NOMO-1 (cell line): ENCODE results near the gene SUCLA2.

Experiments used
- DNase-seq, 2 experiments: peaks; one replicate each; lab custom pipeline; 2025; ENCODE audit not compliant: unreplicated experiment in 2 of 2; lab: John Stamatoyannopoulos, UW

Gene SUCLA2

DNA sequence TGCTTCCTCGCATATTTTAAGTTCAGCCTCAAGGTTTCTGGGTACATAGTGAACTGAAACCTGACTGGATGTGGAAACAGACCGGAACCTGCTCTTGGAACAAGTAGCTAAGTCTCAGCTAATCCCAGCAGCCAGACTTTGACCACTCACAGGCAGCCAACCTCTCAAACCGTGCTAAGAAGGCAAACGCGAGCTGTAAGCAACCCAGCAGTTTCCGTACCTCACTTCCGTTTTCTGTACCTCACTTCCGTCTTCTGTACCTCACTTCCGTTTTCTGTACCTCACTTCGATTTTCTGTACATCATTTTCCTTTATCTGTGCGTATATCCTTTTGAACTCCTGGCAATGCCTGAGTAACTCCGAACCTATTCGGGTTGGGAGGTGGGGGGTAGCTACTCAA is 96.8 kb downstream of the SUCLA2 start:
- peak; percentile 81 to 94 for DNase-seq

DNA sequence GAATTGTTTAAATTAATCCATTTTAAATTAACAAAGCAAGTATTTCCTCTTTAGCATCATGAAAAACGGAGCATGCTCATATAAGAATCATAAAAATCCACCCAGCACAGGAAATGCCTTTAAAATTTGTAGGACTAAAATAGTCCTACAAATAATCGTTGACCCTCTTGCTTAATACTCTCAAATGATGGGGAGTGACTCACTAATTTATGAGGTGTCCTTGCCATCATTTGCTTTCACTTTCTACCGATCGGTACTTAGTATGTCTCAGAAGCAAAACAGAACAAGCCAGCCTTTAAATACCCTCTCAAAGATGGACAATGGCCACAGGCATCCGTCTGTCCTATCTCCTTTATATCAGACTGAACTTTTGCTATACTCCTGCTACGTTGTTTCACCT is 97.2 kb downstream of the SUCLA2 start:
- peak; percentile 79 to 96 for DNase-seq

DNA sequence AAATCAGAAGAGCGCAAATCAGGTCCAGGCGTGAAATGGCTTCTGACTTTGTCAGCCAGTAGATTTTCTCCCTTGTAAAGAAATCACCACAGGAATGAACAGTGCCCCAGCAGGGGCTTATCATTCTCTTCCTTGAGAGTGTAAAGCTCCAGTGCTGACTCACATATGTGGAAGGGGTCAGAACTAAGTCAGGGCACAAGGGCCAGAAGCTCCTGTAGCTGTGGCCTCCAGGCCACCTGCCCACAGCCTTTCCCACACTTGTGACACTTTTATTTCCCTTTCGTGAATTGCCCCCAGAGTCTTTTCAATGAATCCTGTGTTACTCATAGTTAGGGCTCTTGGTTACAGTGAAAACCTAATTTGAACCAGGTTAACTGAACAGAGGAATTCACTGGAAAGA is 99.6 kb downstream of the SUCLA2 start:
- no peak for DNase-seq

DNA sequence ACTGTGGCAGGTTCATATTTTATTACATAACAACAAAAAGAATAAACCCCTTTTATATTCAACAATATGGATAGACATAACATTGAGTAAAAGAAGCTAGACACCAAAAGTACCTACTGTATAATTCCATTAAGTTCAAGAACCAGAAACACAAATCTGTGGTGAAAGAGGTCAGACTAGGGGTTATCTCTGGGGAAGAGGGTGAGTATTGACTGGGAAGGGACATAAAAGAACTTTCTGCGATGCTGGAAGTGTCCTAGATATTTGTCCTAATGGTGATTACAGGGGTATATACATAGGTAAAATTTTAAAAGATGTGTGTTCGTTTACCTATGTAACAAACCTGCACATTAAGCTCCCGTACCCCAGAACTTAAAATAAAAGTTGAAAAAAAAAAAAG is 103.0 kb downstream of the SUCLA2 start:
- DNase-seq, result no peak

DNA sequence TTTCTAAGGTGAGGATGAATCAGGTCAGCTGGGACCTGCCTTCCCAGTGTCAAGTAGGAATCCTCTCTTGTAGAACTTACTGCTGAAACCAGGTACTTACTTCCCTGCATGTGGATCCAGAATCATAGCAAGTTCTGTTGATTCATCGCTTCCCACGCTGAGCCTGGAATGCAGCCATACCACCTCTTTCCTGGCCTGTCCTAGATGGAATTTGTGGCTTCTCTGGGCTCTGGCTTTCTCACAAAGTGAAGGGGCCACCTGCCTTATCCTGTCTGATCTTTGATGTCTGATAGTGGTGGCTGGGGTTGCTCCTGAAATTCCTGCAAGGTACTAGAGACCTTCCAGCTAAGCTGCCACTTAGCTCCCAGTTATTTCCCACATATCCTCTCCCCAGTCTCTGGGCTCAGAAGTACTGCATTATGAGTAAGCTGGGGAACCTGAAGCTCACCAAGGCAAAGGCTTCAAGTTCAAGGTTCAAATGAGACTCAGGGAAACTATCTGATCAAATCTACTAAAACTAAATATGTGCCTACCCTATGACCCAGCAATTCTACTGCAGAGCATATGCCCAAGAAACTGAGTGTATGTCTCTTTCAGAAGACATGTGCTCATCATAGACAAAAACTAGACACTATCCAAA is 103.5 kb downstream of the SUCLA2 start:
- no peak for DNase-seq

DNA sequence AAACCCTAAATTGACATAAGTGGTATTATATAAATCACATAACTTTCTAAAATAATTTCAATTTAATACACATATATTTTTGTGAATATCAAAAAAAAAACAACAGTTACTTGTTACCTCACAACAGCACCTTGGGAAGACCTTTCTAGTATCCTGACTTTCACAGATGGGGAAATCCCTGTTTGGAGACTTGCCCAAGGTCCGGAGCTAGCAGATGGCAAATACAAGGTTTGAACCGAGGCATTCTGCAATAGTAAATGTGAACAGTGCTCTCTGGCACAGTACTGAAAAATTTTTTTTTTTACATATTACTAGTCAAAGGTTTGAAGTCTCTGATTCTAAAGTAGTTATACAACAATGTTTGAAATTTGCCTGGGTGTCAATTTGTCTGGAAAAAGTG is 104.5 kb downstream of the SUCLA2 start:
- DNase-seq, result no peak

DNA sequence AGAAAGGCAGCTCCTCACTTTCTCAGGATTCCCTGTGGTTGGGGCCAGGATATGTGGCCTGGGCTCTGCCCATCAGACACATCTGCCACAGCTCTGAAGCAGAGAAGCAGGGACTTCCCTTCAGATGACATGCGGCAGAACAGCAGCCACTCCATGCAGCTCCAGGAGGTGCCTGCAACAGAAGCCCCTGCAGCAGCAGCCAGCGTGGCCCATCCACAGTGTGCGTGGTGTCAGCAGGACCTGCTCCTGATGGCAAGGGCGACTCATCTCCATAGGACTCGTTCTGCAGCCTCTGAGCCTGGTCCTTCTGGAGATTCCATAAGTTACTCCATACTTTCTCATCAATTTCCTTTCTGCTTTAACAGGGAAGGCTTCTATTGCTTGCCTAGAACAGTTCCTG is 105.0 kb downstream of the SUCLA2 start:
- DNase-seq, result no peak

DNA sequence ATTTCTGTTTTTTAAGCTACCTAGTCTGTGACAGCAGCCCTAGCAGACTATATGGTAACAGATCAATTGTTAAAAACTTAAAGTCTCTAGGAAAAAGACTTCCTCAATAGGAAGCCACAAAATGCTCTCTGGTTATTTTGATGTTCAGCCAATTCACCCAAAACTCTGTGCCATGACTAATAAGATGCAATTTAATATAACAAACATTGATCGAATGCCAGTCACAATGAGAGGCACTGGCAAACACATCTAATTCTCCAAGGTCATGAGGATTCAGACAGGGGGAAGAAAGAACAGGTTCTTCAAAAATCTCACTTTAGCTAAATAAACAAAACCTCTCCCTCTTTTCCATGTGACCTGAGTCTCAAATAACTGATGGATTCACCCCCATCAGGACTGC is 107.5 kb downstream of the SUCLA2 start:
- DNase-seq, result no peak
